ENCODE data around the gene ZDHHC22. TPM values are rescaled to one million over a fixed set of nuclear protein-coding genes. Genes with fewer than 3 reads are reported as not detected.

Gene ZDHHC22
- total RNA-seq, 1 donor = not detected

DNA sequence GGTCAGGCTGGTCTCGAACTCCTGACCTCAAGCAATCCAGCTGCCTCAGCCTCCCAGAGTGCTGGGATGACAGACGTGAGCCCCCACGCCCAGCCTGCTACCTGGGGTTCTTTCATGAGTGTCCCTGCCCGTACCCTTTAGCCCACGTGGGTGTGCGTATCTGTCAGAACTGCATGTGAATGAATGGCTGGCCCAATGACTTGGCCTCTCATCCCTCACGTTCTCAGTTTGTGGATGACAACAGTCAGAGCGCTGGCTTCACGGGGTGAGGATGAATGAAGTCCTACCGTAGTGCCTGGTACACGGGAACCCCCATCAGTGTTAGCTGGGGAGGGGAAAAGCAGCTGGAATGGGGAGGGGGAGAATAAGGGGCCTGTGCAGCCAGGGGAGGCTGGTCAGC lies 16.1 kb upstream of the ZDHHC22 start:
- no peak overlapping the region for H3K4me3 ChIP-seq (ENCODE audit: low read depth, low read length)
- no peak for DNase-seq (ENCODE audit: low read depth)
- TF ChIP-seq, protein P1, sequence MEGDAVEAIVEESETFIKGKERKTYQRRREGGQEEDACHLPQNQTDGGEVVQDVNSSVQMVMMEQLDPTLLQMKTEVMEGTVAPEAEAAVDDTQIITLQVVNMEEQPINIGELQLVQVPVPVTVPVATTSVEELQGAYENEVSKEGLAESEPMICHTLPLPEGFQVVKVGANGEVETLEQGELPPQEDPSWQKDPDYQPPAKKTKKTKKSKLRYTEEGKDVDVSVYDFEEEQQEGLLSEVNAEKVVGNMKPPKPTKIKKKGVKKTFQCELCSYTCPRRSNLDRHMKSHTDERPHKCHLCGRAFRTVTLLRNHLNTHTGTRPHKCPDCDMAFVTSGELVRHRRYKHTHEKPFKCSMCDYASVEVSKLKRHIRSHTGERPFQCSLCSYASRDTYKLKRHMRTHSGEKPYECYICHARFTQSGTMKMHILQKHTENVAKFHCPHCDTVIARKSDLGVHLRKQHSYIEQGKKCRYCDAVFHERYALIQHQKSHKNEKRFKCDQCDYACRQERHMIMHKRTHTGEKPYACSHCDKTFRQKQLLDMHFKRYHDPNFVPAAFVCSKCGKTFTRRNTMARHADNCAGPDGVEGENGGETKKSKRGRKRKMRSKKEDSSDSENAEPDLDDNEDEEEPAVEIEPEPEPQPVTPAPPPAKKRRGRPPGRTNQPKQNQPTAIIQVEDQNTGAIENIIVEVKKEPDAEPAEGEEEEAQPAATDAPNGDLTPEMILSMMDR (IDR thresholded peaks at IDR 0.05; ENCODE audit: insufficient read depth, low read depth, low read length) = no peak

DNA sequence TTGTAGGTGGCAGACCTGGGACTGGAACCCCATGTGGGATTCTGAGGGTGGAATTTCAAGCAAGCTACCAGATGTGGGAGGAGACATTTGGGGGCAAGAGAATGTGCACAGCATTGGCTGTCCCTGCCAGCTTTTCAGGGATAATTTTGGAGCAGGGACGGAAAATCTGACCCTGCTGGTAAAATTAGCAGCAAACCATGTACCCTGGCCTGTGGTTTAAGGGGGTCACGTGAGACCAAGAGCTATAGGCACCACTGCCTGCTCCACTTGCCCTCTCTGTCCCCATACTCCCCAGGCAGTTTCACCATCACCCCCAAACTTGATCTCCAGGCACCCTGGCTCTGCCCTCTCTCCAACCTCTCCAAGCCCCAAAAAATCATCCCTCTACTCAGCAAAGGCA lies 13.5 kb upstream of the ZDHHC22 start:
- TF ChIP-seq, protein P1 (IDR thresholded peaks at IDR 0.05; ENCODE audit: insufficient read depth, low read depth, low read length) = no peak
- DNase-seq (ENCODE audit: low read depth) = no peak

DNA sequence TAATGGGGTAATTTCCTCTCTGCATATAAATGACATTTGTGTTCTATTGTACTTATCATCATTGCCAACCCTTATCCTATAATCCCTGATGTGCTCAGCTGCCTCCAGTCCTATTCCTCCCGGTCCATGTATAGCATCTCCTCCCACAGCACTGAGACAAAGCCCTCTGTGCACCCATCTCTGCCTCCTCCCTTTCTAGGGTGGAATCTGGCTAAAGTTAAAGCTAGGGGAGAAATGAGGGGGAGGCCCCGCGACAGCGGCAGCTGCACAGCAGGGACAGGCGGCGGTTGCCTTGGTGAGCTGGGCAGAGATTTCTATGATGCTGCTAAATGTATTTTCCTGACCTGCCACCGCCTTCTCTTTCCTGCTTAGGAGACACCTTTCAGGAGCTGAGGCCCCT lies 12.8 kb upstream of the ZDHHC22 start:
- H3K4me3 ChIP-seq (ENCODE audit: low read depth, low read length) = no peak overlapping the region
- TF ChIP-seq, protein P1 (IDR thresholded peaks at IDR 0.05; ENCODE audit: insufficient read depth, low read depth, low read length) = no peak
- no peak for DNase-seq (ENCODE audit: low read depth)

More for the DNA sequence above, 13.5 kb upstream of the ZDHHC22 start:
- H3K4me3 ChIP-seq (ENCODE audit: low read depth, low read length) = no peak overlapping the region

DNA sequence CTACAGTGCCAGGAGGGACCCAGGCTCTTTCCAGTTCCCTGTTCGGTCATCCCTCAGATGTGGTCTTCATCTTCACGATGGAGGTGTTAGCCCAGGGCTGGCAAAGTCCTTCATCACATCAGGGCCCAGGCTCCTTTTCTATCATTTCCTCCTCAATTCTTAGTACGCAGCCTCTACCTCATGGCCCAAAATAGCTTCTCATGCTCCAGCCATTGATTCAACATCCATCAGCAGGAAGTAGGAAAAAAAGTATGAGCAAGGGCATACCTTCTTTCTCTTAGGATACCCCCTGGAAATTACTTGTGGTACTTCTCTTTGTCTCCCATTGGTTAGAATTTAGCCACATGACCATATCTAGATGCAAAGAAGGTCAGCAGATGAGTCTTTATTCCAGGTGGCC lies 12.2 kb upstream of the ZDHHC22 start:
- DNase-seq (ENCODE audit: low read depth) = no peak
- TF ChIP-seq, protein P1 (IDR thresholded peaks at IDR 0.05; ENCODE audit: insufficient read depth, low read depth, low read length) = no peak
- no peak overlapping the region for H3K4me3 ChIP-seq (ENCODE audit: low read depth, low read length)

DNA sequence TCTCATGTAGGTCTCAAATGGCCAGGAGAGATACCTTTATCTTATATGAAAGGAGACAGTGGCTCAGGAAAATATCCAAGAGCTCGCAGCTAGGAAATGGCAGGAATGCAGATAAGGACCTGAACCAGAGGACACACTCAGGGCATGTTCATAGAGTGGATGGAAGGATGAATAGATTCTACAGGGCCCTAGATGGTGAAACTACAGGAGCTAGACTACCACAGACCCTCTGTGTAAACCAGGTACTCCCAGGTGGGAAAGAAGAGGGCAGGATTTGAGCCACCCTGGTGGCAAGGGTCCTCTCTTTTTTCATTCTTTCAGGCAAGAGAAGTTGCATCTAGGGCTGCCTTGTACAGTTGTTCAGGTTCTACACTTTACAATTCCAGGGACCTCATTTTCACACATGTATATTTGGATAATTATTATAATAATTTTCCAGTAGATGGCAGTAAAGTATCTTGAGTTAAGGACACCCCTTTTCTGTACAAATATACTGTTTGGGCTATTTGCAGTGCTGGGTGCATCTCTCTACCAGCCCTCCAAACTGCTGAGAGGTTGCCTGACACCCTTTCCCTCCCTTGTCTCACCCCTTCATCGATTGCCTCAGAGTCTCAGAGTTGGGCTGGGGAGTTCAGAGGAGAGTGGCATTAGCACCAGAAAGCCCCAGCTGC lies 10.5 kb upstream of the ZDHHC22 start:
- peak; percentile 29 for DNase-seq (ENCODE audit: low read depth)
- no peak overlapping the region for H3K4me3 ChIP-seq (ENCODE audit: low read depth, low read length)
- TF ChIP-seq, protein P1 (IDR thresholded peaks at IDR 0.05; ENCODE audit: insufficient read depth, low read depth, low read length) = peak; percentile 25

DNA sequence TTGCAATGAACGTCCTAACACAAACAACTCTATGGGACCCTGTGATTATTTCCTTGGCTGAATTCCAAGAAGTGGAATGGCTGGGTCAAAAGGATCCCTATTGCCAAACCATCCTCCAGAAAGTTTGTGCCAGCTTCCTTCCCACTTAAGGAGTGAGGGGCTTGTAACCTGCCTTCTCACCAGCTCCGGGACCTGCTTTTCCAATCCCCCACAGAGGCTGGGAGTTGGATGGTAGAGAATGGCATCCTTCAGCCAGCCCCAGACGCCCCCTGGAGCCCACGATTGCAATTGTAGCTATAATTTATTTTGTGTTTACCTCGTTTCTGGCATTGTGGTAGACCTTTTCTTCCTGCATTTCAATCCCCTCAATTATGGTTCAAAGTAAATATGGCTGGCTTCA lies 9.7 kb upstream of the ZDHHC22 start:
- no peak overlapping the region for H3K4me3 ChIP-seq (ENCODE audit: low read depth, low read length)
- TF ChIP-seq, protein P1 (IDR thresholded peaks at IDR 0.05; ENCODE audit: insufficient read depth, low read depth, low read length) = peak; percentile 54
- DNase-seq (ENCODE audit: low read depth) = no peak

All from fibroblast of villous mesenchyme (primary cell).